GM18858 (cell line): ENCODE data around the gene WNT16.

Source experiments
- ATAC-seq: cut with Tn5 transposase; IDR thresholded peaks from one replicate; pipeline ENCODE4 v1.9.1; 2021; ENCODE audit not compliant: unreplicated experiment

Gene WNT16

GRCh38 chr7:121390109-121390508, 61.3 kb downstream of the WNT16 start:
- ATAC-seq: no peak

DNA sequence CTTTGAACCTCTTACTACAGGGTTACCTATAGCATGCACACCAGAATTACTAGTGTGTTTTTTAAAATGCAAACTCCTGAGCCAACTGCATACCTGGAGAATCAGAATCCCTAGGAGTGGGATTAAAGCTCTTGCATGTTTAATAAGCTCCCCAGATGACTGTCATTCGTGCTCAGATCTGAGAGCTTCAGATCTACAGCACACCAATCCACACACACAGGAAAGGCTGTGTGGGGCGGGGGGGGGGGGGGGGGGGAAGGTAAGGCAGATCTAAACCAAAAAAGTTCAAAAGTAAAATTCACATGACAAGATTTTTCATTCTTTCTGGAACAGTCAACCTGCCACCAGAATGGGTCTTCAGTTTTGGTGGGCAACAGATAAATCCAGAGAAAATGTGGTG, 61.8 kb downstream of the WNT16 start:
- ATAC-seq: no peak
